ENCODE results near the gene SNX20. TPM values are rescaled to one million over a fixed set of nuclear protein-coding genes. Genes with fewer than 3 reads are reported as not detected.

The SNX20 gene
- total RNA-seq, 1 donor from 2014 or later, result not detected

GRCh38 chr16:50696575-50697420, 15.7 kb upstream of the SNX20 start:
- peaks cover 7% of the 10 kb centered on the region for H3K27me3 Mint-ChIP-seq (ENCODE audit: low read depth)
- no peak for DNase-seq (ENCODE audit: low spot score)
- no peak overlapping the region for H3K27ac Mint-ChIP-seq (ENCODE audit: unreplicated experiment)
- H3K9me3 Mint-ChIP-seq (ENCODE audit: low read depth), result no peaks in the 10 kb centered on the region
- peaks cover 26% of the 10 kb centered on the region for H3K4me1 Mint-ChIP-seq (ENCODE audit: low read depth)
- no peak overlapping the region for H3K4me3 Mint-ChIP-seq (ENCODE audit: unreplicated experiment)
- H3K36me3 Mint-ChIP-seq (ENCODE audit: low read depth), result no peaks in the 10 kb centered on the region
- no peak for TF ChIP-seq CTCF (IDR thresholded peaks at IDR 0.05)

- DNase-seq (ENCODE audit: low spot score), result no peak
- H3K4me1 Mint-ChIP-seq (ENCODE audit: low read depth), result peaks cover 26% of the 10 kb centered on the region
- peaks cover 7% of the 10 kb centered on the region for H3K27me3 Mint-ChIP-seq (ENCODE audit: low read depth)
- no peaks in the 10 kb centered on the region for H3K9me3 Mint-ChIP-seq (ENCODE audit: low read depth)
- H3K27ac Mint-ChIP-seq (ENCODE audit: unreplicated experiment), result no peak overlapping the region
- H3K36me3 Mint-ChIP-seq (ENCODE audit: low read depth), result no peaks in the 10 kb centered on the region
- H3K4me3 Mint-ChIP-seq (ENCODE audit: unreplicated experiment), result no peak overlapping the region
- no peak for TF ChIP-seq CTCF (IDR thresholded peaks at IDR 0.05)
Measured at GRCh38 chr16:50696126-50696525, 15.0 kb upstream of the SNX20 start.

- peaks cover 26% of the 10 kb centered on the region for H3K4me1 Mint-ChIP-seq (ENCODE audit: low read depth)
- no peaks in the 10 kb centered on the region for H3K36me3 Mint-ChIP-seq (ENCODE audit: low read depth)
- TF ChIP-seq CTCF (IDR thresholded peaks at IDR 0.05), result no peak
- no peak overlapping the region for H3K4me3 Mint-ChIP-seq (ENCODE audit: unreplicated experiment)
- H3K27me3 Mint-ChIP-seq (ENCODE audit: low read depth), result peaks cover 7% of the 10 kb centered on the region
- no peak for DNase-seq (ENCODE audit: low spot score)
- H3K27ac Mint-ChIP-seq (ENCODE audit: unreplicated experiment), result no peak overlapping the region
- H3K9me3 Mint-ChIP-seq (ENCODE audit: low read depth), result no peaks in the 10 kb centered on the region
Measured at GRCh38 chr16:50695017-50696000, 14.2 kb upstream of the SNX20 start.

- H3K27ac Mint-ChIP-seq (ENCODE audit: unreplicated experiment), result no peak overlapping the region
- H3K4me1 Mint-ChIP-seq (ENCODE audit: low read depth), result peaks cover 26% of the 10 kb centered on the region
- H3K36me3 Mint-ChIP-seq (ENCODE audit: low read depth), result no peaks in the 10 kb centered on the region
- H3K27me3 Mint-ChIP-seq (ENCODE audit: low read depth), result peaks cover 10% of the 10 kb centered on the region
- peak overlapping the region; percentile 50 for H3K4me3 Mint-ChIP-seq (ENCODE audit: unreplicated experiment)
- no peaks in the 10 kb centered on the region for H3K9me3 Mint-ChIP-seq (ENCODE audit: low read depth)
- DNase-seq (ENCODE audit: low spot score), result no peak
- TF ChIP-seq CTCF (IDR thresholded peaks at IDR 0.05), result no peak
Measured at GRCh38 chr16:50694206-50694605, 13.1 kb upstream of the SNX20 start.

All from chondrocyte (in vitro differentiated cells).